Measurements from ENCODE around the gene ZFP36L2.

ZFP36L2 gene, protein sequence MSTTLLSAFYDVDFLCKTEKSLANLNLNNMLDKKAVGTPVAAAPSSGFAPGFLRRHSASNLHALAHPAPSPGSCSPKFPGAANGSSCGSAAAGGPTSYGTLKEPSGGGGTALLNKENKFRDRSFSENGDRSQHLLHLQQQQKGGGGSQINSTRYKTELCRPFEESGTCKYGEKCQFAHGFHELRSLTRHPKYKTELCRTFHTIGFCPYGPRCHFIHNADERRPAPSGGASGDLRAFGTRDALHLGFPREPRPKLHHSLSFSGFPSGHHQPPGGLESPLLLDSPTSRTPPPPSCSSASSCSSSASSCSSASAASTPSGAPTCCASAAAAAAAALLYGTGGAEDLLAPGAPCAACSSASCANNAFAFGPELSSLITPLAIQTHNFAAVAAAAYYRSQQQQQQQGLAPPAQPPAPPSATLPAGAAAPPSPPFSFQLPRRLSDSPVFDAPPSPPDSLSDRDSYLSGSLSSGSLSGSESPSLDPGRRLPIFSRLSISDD

GRCh38 chr2:43226558-43226954, at the start of gene ZFP36L2:
Gene ZFP36L2 (minus strand): TSS chr2:43226606. CDS start chr2:43226315, 291 bp downstream.
- DNase-seq (ENCODE audit: low read depth) = peak; percentile 83

GRCh38 chr2:43274721-43275120, 48.3 kb upstream of the ZFP36L2 start:
- no peak for DNase-seq (ENCODE audit: low read depth)

DNA sequence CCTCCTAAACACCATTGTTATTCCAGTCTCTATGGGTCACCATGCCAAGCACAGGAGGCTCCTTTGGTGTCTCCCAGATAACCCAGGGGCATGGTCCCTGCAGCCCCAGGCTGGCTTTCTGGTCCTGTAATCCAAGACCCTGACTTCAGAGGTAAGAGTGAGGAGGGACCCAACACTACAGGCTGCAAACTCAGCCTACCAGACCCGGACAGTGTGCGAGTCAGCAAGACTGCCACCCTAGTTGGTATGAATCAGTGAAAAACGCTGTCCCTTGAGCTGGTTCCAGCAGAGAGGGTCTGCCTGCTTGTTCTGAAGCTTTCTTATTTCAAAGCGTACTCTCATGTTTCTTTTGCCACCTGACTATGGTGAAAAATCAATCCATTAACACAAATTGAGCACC, 47.6 kb upstream of the ZFP36L2 start:
- DNase-seq (ENCODE audit: low read depth) = no peak

DNA sequence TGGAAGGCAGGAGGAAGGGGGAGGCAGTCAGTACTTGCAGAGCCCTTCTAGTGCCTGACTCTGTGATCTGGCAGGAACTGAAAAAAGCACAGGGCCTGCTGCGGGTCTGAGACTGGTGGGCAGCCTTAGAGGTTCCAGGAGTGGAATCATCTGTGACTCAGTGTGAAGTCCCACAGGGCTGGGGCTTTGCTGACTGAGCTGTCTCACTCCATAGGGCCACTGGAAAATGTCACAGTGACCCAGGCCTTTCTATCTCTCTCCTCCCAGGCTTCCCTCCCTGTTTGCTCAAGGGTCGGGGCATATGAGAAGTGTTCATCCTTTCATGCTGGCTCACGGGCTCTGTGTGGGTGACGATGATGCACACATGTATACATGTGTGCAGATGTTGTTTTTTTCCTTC, 47.1 kb upstream of the ZFP36L2 start:
- DNase-seq (ENCODE audit: low read depth) = no peak

DNA sequence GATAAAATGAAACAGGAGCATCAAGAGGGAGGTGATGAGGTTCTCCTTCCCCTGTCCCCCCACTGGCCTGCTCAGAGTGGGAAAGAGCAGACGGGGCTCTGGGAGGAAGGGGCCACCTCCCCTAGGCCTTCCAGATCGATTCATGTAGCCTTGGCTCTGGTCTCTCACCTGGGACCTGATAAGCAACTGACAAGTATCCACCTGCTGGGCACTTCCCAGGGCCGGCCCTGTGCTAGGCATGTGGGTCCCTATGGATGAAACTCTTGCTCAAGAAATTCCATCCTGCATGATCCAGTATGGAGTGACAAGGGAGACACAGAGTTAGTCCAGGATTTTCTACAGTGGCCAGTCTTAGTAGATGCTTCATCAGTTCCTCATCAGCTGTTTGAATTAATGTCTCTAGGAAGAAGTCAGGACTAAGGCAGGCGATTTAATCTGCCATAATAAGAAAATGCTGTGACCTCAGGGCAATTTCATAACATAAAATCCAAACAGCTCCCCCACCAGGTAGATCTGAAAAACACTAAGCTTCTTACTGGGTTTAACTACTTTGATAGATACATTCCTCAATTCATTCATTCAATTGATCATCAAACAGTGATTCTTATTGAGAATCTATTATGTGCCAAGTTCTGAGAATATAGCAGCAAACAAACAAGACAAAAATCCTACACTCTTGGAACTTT, 44.7 kb upstream of the ZFP36L2 start:
- DNase-seq (ENCODE audit: low read depth) = no peak

GRCh38 chr2:43270461-43270860, 44.1 kb upstream of the ZFP36L2 start:
- no peak for DNase-seq (ENCODE audit: low read depth)

GRCh38 chr2:43269706-43270105, 43.3 kb upstream of the ZFP36L2 start:
- no peak for DNase-seq (ENCODE audit: low read depth)

DNA sequence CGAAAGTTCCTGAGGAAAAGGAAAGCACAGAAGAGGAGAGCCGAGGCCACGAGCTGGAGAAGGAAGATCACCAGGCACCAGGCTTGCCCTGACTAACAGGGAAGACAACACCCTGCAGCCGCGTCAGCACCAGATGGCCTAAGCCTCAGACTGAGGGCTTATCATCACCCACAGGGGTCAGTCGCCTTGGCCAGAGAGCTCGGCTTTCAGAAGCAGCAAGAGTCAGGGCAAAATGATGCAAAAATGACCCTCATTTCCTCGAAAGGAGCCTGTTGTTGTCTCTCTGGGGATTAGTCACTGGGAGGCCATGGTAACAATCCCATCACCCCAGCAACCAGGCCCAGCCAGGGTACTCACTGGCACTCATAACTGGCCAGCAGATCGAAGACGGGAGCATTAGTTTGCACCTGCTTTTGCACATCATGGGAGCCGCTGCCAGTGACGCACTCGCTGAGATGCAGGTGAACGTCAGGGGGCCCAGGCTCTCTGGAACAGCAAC, 42.7 kb upstream of the ZFP36L2 start:
- DNase-seq (ENCODE audit: low read depth) = no peak

DNA sequence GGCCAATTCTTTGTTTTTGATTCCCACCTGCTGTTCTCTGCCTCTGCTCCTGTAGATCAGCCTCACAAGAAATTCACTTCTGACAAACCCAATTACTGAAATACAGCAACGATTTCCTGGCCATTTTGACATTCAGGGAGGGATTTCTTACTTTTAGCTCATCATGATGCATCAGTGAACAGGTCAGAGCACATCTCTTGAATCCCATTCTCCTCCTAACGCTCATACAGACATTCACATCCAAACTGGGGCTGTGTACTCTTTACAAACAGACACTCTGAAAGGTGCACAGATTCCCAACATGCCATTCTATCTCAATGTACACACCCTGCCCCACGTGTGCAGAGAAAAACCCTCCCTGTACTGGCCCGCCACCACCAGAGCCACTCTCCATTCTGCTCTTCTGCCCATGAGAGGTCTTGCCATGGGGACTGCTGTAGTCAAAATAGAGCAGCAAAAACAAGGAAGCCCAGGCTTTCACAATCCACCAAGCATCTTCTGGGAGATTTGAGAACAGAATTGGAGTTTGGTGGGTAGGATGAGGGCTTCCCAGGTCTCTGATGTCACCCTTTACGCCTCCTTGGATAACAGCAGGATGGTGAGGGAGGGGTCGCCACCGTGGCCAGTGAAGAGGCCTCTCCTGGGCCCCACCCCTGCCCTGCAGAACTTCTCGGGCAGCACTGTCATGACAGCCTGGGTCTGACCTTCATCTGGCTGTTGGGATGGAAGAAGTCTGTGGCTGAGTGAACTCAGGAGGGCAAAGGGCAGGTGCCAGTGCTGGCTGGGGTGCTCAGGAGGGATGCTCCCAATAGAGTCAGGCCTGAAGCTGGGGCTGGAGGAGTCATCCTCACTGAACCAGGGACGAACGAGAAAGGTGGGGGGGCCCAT, 41.9 kb upstream of the ZFP36L2 start:
- no peak for DNase-seq (ENCODE audit: low read depth)

DNA sequence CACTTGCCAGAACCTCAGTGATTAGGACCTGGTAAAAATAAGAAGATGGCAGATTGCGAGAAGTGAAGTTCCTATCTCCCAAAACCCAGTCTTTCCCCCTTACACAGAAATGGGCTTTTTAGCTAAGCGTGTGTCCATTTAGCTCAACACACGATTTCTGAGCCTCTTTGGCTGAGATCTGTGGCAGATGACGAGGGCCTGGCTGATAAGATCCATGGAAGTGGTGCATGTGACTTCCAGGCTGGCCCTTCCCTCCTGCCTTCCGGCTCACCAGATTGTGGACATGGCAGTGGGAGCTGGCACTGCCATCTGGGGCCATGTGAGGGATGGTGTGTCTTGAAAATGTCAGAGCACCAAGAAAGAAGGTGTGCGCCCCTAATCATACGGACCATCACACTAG, 41.0 kb upstream of the ZFP36L2 start:
- no peak for DNase-seq (ENCODE audit: low read depth)

GRCh38 chr2:43266711-43267111, 40.3 kb upstream of the ZFP36L2 start:
- no peak for DNase-seq (ENCODE audit: low read depth)

- DNase-seq (ENCODE audit: low read depth) = no peak
Observed at GRCh38 chr2:43265421-43265820, 39.0 kb upstream of the ZFP36L2 start.

DNA sequence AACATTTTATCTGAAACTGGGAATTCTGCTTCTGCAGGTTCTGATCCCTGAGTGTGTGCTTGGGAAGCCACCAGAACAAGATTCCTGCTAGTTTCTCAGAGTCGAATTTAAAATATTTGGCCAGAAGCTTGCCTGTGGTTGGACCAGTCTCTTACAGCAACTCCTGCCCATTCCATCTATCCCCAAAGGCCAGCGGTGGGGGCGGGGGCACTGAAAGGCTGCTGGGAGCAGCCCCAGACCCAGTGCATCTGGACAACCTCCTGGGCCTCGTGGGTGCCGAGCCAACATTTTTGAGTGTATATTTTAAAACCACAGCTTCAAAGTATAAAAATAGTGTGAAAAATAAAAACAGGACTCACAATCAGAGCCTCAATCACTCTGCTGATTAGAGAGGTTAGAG, 38.6 kb upstream of the ZFP36L2 start:
- DNase-seq (ENCODE audit: low read depth) = no peak

DNA sequence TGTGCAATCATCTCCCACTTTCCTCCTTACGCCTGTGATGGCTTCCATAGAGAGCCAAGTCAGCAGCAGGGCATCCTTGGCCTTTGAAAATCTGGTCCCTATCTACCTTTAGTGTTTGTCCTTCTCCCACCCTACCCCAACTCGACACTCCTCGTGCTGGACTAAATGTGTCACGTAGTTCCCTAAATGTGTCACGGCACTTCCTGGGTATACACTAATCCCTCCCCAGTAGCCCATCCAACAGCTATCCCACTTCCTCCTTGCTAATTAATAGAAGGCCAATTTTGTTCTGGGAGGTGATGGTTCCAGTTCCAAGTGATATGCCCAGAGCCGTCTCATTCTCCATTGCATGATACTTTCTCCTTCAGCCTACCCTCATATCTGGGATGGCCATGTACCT, 36.5 kb upstream of the ZFP36L2 start:
- no peak for DNase-seq (ENCODE audit: low read depth)

DNA sequence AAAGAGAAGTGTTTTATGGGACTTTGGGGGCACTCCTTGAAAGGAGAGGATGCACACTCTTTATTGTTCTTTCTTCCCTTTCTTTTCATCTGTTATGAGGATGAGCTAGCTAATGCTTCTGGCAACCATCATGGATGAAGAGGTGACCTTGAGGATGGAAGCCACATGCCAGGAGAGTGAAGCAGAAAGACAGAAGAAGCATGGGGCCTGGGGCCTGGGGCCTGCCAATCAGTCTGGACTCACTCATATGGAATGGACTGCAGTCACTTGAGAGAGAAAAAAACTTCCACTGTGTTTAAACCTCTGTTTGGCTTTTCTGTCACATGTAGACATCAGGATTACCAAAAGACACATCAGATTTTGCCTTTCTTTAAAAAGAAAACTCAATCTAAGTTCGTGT, 35.8 kb upstream of the ZFP36L2 start:
- DNase-seq (ENCODE audit: low read depth) = no peak

GRCh38 chr2:43259512-43259911, 33.1 kb upstream of the ZFP36L2 start:
- no peak for DNase-seq (ENCODE audit: low read depth)

- no peak for DNase-seq (ENCODE audit: low read depth)
Observed at GRCh38 chr2:43258547-43259156, 32.2 kb upstream of the ZFP36L2 start.

- DNase-seq (ENCODE audit: low read depth) = no peak
Observed at GRCh38 chr2:43255296-43255910, 29.0 kb upstream of the ZFP36L2 start.

- DNase-seq (ENCODE audit: low read depth) = no peak
Observed at GRCh38 chr2:43254331-43254730, 27.9 kb upstream of the ZFP36L2 start.

- DNase-seq (ENCODE audit: low read depth) = no peak
Observed at GRCh38 chr2:43251171-43251731, 24.8 kb upstream of the ZFP36L2 start.

- no peak for DNase-seq (ENCODE audit: low read depth)
Observed at GRCh38 chr2:43250015-43250414, 23.6 kb upstream of the ZFP36L2 start.
